HG02938 (cell line): ENCODE data around the gene SLC24A3.

ENCODE experiments used
- ATAC-seq: cut with Tn5 transposase; IDR thresholded peaks from one replicate; pipeline ENCODE4 v1.9.1; 2021; ENCODE audit warnings: mild to moderate bottlenecking, moderate library complexity; ENCODE audit not compliant: unreplicated experiment

Gene SLC24A3

DNA sequence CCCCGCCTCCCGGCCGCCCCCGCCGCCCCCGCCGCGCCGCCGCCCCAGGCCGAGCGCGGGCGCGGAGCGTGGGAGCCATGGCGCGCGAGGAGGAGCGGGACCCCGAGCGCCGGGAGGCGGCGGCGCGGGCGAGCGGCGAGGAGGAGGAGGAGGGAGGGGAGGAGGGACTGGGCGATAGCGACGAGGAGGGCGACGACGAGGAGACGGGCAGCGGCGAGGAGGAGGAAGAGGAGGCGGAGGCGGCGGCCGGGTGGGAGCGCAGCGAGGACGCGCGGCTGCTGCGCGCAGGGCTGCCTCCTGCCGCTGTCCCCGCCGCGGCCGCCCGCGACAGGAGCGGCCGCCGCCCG lies at the start of gene SLC24A3:
TSS of gene SLC24A3 (plus strand) at position 174 of the 347 bp plus-strand sequence.
- ATAC-seq, result no peak

DNA sequence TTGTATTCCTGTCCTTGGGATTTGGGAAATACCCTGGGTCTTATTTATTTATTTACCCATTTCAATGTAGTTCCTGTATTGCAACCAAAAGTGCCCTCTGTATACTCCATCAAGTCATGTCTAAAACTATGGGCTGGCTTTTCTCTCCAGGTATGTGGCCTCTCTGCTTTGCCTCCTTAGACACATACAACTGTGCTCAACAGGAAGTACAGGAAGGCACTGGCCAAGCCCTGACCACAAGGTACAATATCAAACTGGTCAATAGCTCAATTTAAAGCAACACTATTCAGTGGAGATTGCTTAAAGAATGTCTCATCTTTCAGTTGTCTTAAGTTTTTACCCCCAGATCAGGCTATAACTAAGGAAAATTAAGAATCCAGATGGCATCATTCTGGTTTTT lies 42.3 kb upstream of the SLC24A3 start:
- no peak for ATAC-seq

DNA sequence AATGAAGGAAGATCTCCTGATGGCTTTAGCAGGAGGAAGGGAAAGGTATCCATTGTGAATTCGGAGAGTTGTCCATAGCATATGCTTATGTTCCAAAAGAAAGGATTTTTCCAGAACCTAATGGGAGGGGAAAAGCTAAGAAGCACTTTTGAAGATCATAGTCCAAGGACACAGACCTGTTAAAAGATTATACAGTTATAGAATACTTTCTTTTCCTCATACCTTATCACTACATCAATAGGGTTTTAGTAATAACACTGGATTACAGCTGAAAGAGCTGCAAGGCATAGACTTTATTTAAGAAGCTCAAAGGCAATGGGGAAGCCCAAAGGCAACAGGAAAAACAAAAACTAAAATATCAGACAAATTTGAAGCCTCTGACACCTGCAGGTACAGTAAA lies 39.8 kb upstream of the SLC24A3 start:
- no peak for ATAC-seq

DNA sequence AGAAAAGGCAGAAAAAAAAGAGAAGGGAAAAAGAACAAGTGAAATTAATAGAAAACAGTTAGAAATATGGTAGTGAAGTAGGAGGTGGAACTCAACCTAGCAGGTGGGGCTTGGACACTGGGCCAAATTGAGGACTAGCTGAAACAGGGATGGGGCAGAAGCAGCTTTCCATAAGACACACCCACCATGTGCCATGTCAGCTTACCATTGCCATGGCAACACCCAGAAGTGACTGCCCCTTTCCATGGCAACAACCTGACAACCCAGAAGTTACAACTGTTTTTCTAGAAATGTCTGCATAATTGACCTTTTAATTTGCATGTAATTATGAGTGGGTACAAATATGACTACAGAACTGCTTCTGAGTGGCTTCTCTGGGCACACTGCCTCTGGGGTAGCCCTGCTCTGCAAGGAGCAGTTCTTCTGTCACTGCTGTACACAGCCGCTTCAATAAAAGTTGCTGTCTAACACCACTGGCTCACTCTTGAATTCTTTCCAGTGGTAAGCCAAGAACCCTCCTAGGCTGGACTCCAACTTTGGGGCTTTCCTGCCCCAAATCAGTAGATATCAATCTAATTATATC lies 35.9 kb upstream of the SLC24A3 start:
- ATAC-seq, result no peak

DNA sequence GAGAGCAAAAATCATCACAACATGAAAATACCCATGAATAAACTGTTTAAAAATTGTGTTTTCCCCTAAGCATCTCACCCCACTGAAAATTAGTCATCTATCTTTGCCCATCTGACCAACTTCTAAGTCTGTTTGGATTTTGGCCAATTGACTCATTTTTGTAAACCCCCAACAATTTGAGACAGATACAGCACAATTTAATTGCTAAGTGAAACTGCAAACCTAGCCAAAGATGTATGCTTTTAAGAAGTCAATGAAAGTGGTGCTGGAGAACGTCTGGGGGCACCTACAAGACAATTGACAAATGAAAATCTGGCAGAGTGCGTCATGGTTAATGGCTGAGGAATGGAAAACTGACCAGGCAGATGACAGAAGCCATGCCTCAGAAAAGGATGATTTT lies 30.9 kb upstream of the SLC24A3 start:
- ATAC-seq, result no peak

DNA sequence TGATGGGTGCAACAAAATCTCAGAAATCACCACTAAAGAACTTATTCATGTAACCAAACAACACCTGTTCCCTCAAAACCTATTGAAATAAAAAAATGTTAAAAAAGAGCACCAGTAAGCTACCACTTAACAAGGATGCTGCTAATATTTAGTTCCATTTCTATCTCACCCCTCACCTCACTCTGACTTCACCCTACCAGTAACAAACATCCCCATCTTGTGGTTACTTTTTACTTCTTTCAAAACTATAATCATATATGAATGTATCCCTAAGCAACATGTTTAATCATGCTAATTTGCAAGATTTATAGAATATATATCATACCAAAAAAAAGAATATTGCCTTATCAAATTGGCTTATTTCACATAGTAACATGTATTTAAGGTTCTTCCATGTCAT lies 27.4 kb upstream of the SLC24A3 start:
- ATAC-seq, result no peak

DNA sequence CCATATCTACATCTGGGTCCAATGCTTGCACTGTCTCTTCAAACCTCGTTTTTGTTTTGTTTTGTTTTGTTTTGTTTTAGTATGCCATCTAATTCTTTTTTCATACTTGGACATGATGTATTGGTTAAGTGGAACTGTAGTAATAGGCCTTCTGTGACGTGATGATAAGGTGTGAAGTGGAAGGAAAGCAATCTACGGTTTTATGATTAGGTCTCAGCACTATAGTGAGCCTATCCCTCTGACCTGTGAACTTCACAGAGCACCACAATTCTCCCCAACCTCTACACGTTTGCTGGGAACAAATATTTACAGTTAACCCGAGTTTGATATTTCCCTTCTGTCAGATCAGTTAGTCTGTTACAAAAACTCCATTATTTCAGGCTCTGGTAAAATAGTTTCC lies 19.1 kb upstream of the SLC24A3 start:
- no peak for ATAC-seq

DNA sequence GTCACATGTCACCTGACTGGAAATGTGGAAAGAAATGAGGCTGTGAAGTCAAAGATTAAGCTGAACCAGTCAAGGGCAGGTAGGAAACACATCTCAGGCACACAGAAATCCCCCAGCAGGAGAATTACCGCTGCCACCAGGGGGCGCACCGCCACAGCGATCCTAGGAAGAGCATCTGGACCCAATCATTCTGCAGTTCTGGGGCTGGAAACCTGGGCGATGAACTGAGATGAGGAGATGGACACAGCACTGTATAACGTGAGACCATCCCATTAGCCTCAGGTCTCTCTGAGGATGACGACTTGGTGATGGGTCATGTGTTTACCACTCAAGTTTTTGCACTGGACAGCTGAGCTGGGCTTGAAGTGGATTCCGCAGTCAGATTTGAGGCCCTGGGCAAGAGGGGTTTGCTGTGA lies 6.5 kb upstream of the SLC24A3 start:
- peak; percentile 49 for ATAC-seq

DNA sequence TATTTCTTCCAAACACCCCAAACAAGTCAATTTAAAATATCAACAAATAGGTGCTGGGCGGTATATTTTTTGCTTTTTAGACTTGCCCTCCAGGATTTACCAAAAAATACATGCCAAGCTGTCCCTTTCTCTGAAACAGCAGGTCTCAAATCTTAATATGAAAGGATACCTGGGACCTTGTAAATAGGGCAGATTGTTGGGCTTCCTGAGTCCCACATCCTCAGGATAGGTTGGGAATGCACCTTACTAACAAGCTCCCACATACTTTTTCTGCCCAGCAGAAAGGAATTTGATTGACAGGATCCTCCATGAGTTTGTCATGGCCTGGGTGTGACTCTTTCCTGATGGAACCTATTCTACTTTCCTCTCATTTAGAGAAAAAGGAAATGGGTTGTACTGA lies 4.9 kb upstream of the SLC24A3 start:
- ATAC-seq, result no peak

DNA sequence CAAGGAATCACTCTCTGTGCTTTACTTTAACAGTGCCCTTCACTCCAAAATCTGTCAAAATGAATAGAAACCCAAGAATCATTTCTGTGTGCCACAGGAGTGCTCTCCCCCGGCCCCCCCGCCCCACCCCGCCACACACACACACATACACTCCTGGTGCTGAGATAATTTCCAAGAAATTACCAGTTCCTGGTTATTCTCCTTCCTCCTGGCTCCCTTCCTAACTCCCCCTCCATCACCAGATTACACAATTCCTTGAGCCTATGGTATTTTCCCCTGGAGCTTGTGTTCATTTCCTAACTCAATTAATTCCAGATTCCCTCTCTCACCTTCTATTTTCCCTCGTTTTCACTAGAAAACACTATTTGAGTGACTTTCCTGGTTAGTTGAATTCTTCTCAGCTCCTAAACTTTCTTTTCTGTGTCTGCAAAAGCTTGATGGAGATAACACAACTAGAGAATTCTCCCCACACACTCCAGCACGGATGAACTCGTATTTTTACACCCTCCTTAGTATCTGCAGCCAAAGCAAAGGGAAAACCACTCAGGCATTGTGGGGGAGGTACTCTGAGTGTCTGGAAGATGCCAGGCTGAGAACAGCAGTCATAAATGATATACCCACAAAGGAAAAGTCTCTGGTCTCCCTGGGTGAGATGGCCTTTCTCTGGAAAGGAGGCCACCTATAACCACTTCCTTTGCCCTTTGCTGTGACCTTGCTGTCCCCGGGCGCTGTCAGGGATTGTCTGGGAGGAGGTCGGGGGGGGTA lies 1.9 kb upstream of the SLC24A3 start:
- ATAC-seq, result no peak

DNA sequence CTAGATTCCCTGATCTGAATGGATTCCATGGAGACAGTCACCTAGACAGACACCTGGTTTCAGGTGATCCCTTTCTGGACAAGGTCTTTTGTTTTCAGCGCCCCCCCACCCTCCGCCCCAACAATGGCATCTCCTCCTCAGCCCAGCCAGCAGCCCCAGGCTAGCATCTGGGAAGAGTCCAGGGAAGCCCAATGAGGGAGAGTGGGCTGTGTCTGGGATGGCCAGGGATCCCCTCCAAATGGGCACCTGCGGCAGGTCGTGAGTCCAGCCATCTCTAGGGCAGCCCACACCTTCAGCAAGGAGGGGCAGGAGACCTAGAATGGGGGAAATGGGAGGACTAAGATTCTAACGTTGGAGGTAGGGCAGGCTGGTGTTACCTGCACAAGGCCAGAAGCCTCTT lies 1.2 kb upstream of the SLC24A3 start:
- ATAC-seq, result no peak

DNA sequence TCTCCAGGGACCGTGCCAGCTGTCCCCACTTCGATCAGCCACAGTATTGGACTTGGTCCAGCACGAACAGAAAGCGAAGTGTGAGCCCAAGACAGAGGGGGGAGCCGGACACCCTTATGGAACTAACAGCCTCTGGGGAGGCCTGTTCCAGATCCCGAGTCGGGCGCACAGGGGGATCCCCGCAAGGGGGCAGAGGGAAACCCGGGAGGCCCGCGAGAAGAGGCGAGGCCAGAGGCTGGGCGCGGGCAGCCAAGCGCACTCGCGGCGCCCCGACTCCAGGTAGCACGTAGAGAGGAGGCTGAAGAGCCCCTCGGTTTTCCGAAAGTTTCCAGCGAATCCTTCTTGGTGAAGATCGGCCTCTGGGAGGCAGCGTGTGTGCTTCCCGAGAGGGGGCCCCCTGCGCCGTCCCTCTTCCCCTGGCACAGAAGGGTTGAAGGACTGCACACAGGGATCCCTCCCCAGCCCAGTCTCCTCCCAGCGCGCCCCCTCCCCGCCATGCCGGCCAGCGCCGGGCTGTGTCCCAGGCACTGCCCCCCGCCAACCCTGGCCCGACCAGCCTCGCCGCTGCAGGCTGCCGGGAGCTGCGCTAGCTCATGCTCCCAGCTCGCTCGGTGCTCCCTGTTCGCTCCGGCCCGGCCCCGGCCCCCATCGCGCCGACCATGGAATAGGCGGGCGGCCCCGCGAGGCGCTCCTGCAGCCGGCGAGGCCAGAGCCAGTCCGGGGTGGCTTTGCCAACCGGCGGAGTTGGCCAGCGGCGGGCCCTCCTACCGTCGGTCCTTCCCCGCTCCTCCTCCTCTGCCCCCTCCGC lies 577 bp upstream of the SLC24A3 start:
- no peak for ATAC-seq

DNA sequence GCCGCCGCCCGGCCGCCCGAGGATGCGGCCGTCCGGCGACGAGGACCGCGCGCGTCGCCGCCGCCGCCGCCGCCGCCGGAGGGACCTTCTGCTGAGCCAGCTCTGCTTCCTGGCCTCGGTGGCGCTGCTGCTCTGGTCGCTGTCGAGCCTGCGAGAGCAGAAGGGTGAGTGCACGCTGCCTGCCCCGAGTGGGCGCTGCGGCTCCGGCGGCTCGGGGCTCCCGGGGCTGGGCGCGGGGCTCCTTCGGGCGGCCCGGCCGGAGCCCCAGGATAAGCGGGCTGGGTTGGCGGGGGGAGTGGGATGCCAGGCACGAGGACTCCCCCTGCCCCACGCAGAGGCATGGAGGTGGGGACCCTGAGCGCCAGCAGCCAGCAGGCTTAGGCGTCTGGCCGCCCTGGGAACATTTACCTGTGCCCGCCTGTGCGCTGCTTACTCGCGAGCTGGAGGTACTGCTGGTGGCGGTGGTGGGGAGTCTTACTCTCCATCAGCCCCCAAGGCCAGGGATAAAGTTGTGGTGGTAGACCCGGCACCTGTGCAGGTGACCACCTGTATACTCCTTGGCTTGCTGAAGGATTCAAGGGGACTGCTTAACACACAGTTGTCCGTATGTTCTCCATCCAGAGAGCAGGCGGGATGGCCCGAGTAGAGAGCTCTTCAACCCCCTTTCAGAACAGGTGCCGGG lies 520 bp downstream of the SLC24A3 start:
- ATAC-seq, result peak; percentile 62

DNA sequence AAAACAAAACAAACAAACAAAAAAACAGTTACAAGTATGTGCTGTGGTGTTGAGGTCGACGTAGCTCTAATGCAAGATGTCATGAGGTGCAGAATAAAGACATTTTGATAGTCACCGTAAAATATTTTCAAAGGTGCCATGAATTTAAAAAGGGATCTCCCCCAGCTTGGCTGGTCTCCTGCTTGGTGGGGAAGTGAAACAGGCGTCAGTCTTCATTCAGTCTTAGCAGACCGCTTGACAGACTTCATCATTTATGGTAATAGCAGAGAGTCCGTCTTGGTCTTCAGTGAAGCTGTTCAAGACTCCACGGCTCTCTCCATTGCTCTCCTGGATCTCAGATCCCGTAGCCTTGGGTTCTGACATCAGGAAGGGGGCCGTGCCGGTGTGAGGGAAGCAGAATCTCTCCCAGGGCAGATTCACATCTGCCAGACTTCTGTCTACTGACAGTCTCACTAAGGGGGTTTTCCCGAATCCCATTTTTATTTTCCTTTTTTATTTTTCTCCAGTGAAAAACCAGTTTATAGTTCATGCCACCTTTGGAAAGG lies 1.6 kb downstream of the SLC24A3 start:
- ATAC-seq, result no peak

DNA sequence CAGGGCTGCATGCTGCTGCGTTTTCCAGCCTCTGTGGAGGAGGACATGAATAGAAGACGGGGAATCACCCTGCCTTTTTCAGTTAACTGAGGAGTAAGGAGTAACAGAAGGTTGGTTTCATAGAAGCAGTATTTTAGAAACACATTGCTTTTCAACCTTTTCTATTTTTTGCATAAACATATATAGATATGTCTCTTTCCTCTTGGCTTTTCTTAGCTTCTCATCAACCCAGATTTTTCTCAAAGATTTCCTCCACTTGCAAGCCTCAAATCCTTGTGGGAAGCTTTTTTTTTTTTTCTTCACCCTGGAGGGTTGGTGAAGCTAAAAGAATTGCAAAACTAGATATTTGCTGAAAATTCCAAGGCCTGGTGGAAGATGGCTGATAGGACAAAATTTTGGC lies 6.0 kb downstream of the SLC24A3 start:
- no peak for ATAC-seq

DNA sequence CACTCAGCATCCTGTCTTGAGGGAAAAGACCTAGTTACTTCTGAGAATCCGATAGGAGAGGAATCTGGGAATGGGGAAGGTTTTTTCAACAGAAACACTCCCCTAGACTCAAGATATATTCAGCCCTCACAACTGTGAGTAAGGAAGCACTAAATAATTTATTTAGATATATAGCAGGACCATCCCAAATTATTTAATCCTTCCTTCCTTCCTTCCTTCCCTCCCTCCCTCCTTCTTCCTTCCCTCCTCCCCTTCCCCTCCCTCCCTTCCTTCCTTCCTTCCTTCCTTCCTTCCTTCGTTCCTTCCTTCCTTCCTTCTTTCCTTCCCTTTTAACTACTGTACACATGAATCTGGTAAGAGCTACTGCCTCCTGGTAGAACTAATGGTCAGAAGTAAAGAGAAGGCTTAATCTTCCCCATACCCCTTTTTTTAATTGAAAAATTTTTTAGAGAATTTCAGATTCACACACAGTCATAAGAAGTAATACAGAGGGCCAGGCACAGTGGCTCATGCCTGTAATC lies 10.1 kb downstream of the SLC24A3 start:
- ATAC-seq, result no peak

DNA sequence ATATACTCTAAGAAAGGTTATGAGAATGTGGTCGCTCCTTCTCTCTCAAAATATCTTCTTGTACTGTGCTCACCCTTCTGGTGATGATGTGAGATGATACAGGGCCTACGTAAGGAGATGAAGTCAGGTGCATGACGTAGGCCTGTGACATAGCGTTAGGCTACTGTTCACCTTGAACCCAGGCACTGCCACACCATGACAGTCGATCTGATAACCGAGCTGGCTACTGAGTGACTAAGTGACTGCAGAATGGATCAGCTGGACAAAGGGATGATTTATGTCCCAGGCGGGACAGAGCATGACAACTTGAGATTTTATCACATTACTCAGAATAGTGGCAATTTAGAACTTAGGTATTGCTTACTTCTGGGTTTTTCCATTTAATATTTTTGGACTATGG lies 11.2 kb downstream of the SLC24A3 start:
- ATAC-seq, result no peak

DNA sequence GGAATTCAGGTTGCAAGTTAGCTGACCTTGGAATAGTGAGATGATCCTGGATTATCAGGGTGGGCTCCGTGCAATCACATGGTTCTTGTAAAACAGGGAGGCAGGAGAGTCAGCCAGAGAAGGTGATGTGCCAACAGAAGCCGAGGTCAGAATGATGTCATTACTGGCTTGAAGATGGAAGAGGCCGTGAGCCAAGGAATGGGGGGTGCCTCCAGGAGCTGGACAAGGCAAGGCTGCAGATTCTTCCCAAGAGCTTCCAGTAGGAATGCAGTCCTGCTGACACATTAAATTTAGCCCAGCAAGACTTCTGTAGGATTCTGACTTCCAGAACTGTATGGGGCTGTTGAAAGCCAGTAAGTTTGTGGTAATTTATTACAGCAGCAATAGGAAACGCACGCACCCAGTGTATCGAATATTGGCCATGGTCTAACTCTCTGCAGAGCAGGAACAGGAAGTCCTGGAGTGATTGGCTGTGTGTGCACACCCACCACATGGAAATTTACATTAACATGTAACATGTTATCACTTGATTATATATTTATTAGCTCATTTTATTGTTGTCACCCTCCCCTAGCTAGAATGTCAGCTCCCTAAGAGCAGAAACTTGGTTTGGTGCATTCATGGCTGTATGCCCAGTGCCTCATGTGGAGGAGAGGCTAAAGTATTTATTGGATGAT lies 19.1 kb downstream of the SLC24A3 start:
- ATAC-seq, result no peak

DNA sequence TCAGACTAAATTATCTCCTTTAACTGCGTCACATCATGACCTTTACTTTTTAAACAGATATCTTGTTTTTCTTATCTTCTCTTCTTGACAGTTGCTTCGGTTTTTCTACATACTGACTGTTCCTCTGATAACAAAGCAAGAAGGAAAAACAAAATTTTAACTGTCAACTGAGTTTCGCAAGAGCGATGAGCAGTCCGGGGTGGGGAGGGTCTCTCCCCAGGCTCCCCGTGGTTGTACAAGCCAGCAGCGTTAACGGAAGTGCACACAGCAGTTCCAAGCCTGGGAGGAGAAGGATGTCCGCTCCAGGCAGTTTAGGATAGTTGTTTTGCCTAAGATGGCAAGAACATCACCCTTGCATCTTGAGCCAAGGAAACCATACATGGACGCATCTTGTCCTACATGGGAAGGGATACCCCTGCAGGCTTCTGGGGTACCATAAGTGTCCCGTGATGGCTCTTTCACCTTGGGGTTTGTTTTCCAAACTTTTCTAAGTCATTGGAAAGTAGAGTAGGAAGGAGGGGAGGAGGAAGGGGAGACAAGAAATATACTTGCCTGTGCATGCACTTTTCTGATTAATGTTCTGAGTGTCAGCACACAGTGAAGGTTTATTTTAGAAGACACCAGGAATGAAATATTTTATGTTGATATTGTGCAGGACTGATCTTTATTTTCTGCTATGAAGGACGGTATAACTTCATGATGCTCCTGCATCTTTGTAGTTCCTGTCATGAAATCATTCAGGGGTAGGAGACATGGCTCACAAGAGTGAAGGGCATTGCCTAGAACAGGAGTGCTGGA lies 20.8 kb downstream of the SLC24A3 start:
- no peak for ATAC-seq
